Mammary epithelial cell (primary cell): ENCODE data around the gene RARRES1.

Experiments used
- CTCF ChIP-seq, 2 donors: IDR thresholded peaks in 1 of 2; conservative IDR thresholded peaks in 1 of 2; 2 replicates each; pipeline ENCODE4 v1.5.1; 2011 to 2012; ENCODE audit warnings: inconsistent platforms in 2 of 2, low read length in 2 of 2, mild to moderate bottlenecking in 2 of 2, control low read depth in 1 of 2, low read depth in 1 of 2; ENCODE audit not compliant: insufficient read depth in 1 of 2; ENCODE audit errors: extremely low read depth in 1 of 2
- EZH2 ChIP-seq: IDR thresholded peaks from 2 replicates; pipeline ENCODE4 v1.6.1; 2012; ENCODE audit warnings: low read length, inconsistent platforms, borderline replicate concordance

- TF ChIP-seq CTCF (conservative IDR thresholded peaks at IDR 0.05 in 1 of 2, IDR thresholded peaks at IDR 0.05 in 1 of 2; ENCODE audit: extremely low read depth in 1 of 2, insufficient read depth in 1 of 2, low read depth in 1 of 2, low read length in 2 of 2), result no peak
- no peak for TF ChIP-seq EZH2
Observed at GRCh38 chr3:158712443-158712842, 19.8 kb downstream of the RARRES1 start.
